ENCODE measurements around the gene ZSWIM5.
"Not testable (repeated sequence)": the region's sequence is repeated elsewhere in the genome, so short reads cannot be mapped to it uniquely, and the experiment has no call there.

ZSWIM5 gene

GRCh38 chr1:45136984-45137383, 69.4 kb downstream of the ZSWIM5 start:
- no peak for DNase-seq

GRCh38 chr1:45135316-45135715, 71.1 kb downstream of the ZSWIM5 start:
- no peak for DNase-seq

- DNase-seq = no peak
These were observed 71.9 kb downstream of the ZSWIM5 start for GRCh38 chr1:45134461-45134873.

- DNase-seq = not testable (repeated sequence)
These were observed 73.7 kb downstream of the ZSWIM5 start for GRCh38 chr1:45132719-45133118.

- DNase-seq = no peak
These were observed 83.0 kb downstream of the ZSWIM5 start for GRCh38 chr1:45123358-45123757.

- DNase-seq = no peak
These were observed 83.7 kb downstream of the ZSWIM5 start for GRCh38 chr1:45122724-45123123.

- DNase-seq = no peak
These were observed 88.6 kb downstream of the ZSWIM5 start for GRCh38 chr1:45117766-45118165.

- no peak for DNase-seq
These were observed 89.6 kb downstream of the ZSWIM5 start for GRCh38 chr1:45116820-45117219.

GRCh38 chr1:45116340-45116739, 90.1 kb downstream of the ZSWIM5 start:
- no peak for DNase-seq

GRCh38 chr1:45115198-45115597, 91.2 kb downstream of the ZSWIM5 start:
- DNase-seq = not testable (repeated sequence)

GRCh38 chr1:45112661-45113060, 93.7 kb downstream of the ZSWIM5 start:
- no peak for DNase-seq

GRCh38 chr1:45111239-45111638, 95.2 kb downstream of the ZSWIM5 start:
- no peak for DNase-seq

- no peak for DNase-seq
These were observed 98.6 kb downstream of the ZSWIM5 start for GRCh38 chr1:45107782-45108181.

- DNase-seq = not testable (repeated sequence)
These were observed 99.5 kb downstream of the ZSWIM5 start for GRCh38 chr1:45106864-45107263.

- not testable (repeated sequence) for DNase-seq
These were observed 100.3 kb downstream of the ZSWIM5 start for GRCh38 chr1:45106156-45106545.

GRCh38 chr1:45105486-45106155, 100.8 kb downstream of the ZSWIM5 start:
- not testable (repeated sequence) for DNase-seq

GRCh38 chr1:45103534-45103933, 102.9 kb downstream of the ZSWIM5 start:
- no peak for DNase-seq

- no peak for DNase-seq
These were observed 104.5 kb downstream of the ZSWIM5 start for GRCh38 chr1:45101947-45102346.

- not testable (repeated sequence) for DNase-seq
These were observed 104.9 kb downstream of the ZSWIM5 start for GRCh38 chr1:45101528-45101927.

GRCh38 chr1:45097944-45098343, 108.5 kb downstream of the ZSWIM5 start:
- no peak for DNase-seq

- DNase-seq = no peak
These were observed 109.3 kb downstream of the ZSWIM5 start for GRCh38 chr1:45097079-45097478.

- DNase-seq = no peak
These were observed 111.0 kb downstream of the ZSWIM5 start for GRCh38 chr1:45095450-45095849.

- not testable (repeated sequence) for DNase-seq
These were observed 112.0 kb downstream of the ZSWIM5 start for GRCh38 chr1:45094371-45094770.

- no peak for DNase-seq
These were observed 113.1 kb downstream of the ZSWIM5 start for GRCh38 chr1:45093334-45093733.

GRCh38 chr1:45089711-45090110, 116.7 kb downstream of the ZSWIM5 start:
- no peak for DNase-seq
